OCI-LY7 (cell line): Measurements from ENCODE around the gene RNASE2. TPM values are rescaled to one million over a fixed set of nuclear protein-coding genes. Genes with fewer than 3 reads are reported as not detected.

Source experiments
- BruUV-seq: library from RNA; stranded (reverse); fragments of 400-500 nt; replicated peaks from 2 replicates; lab custom pipeline; 2021; lab: Mats Ljungman, UMichigan
- CTCF ChIA-PET: fragments of 300-600 bp; sonication (Branson Sonifier 250); formaldehyde crosslinking; loops from one replicate; lab custom pipeline; 2022; ENCODE audit warnings: antibody characterized with exemption; ENCODE audit not compliant: unreplicated experiment; lab: Charles Lee
- POLR2A ChIA-PET: fragments of 300-600 bp; sonication (Branson Sonifier 250); formaldehyde crosslinking; loops from one replicate; lab custom pipeline; 2022; ENCODE audit warnings: antibody characterized with exemption; lab: Charles Lee
- DNase-seq: peaks from one replicate; pipeline ENCODE4 v3.0.0-alpha.2; 2015; ENCODE audit warnings: low spot score
- H2AFZ ChIP-seq: fragments of 200-600 bp; sonication (generic), shearing (Covaris generic); 2 replicates; pipeline ENCODE4 v1.6.1; 2014; ENCODE audit warnings: mild to moderate bottlenecking, antibody characterized with exemption, low read length, moderate library complexity
- H3K27ac ChIP-seq: fragments of 200-600 bp; sonication (generic); 2 replicates; pipeline ENCODE4 v1.5.1; 2014; ENCODE audit warnings: mixed run types, low read depth, mild to moderate bottlenecking, moderate library complexity, low read length, inconsistent platforms; ENCODE audit not compliant: poor library complexity, severe bottlenecking
- H3K36me3 ChIP-seq: fragments of 200-600 bp; sonication (generic); 2 replicates; pipeline ENCODE4 v1.6.1; 2014; ENCODE audit warnings: mild to moderate bottlenecking, antibody characterized with exemption, low read length, moderate library complexity, mixed read lengths; ENCODE audit not compliant: insufficient read depth
- H3K4me1 ChIP-seq: fragments of 200-600 bp; sonication (generic); 2 replicates; pipeline ENCODE4 v1.5.1; 2014; ENCODE audit warnings: mild to moderate bottlenecking, low read length; ENCODE audit not compliant: insufficient read depth, poor library complexity, severe bottlenecking
- H3K4me2 ChIP-seq: fragments of 200-600 bp; sonication (generic); 2 replicates; pipeline ENCODE4 v1.6.1; 2014; ENCODE audit warnings: mild to moderate bottlenecking, low read length
- H3K4me3 ChIP-seq: fragments of 200-600 bp; sonication (generic); 2 replicates; pipeline ENCODE4 v1.5.1; 2014; ENCODE audit warnings: mild to moderate bottlenecking, low read depth, low read length; ENCODE audit not compliant: poor library complexity, severe bottlenecking
- H3K79me2 ChIP-seq: fragments of 200-600 bp; sonication (generic); 2 replicates; pipeline ENCODE4 v1.6.1; 2016; ENCODE audit warnings: low read depth, mild to moderate bottlenecking, low read length, moderate library complexity, mixed read lengths; ENCODE audit not compliant: insufficient read depth
- H3K9me2 ChIP-seq: fragments of 200-600 bp; sonication (generic); 2 replicates; pipeline ENCODE4 v1.6.1; 2016; ENCODE audit warnings: mild to moderate bottlenecking, low read length, mixed read lengths; ENCODE audit not compliant: insufficient read depth
- H3K9me3 ChIP-seq: fragments of 200-600 bp; sonication (generic); 2 replicates; pipeline ENCODE4 v1.6.1; 2014; ENCODE audit warnings: mild to moderate bottlenecking, mixed run types, low read length, mixed read lengths
- H4K20me1 ChIP-seq: fragments of 200-600 bp; sonication (generic); 2 replicates; pipeline ENCODE4 v1.6.1; 2014; ENCODE audit warnings: mild to moderate bottlenecking, antibody characterized with exemption, low read length, moderate library complexity, mixed read lengths; ENCODE audit not compliant: insufficient read depth
- CTCF ChIP-seq: fragments of 200-600 bp; sonication (generic); conservative IDR thresholded peaks from 2 replicates; pipeline ENCODE4 v1.5.1; 2014; ENCODE audit warnings: mild to moderate bottlenecking, antibody characterized with exemption, low read length, moderate library complexity, mixed read lengths
- EZH2phosphoT487 ChIP-seq: fragments of 200-600 bp; sonication (generic); IDR thresholded peaks from 2 replicates; pipeline ENCODE4 v1.6.1; 2018; ENCODE audit warnings: low read depth, borderline replicate concordance, mild to moderate bottlenecking, mixed run types, antibody characterized with exemption, low read length, moderate library complexity, mixed read lengths
- intact Hi-C: fragments of 100-400 bp; cut with micrococcal nuclease; formaldehyde crosslinking; loops from one replicate; pipeline ENCODE4 v1.10.0; 2022; ENCODE audit not compliant: unreplicated experiment
- total RNA-seq, 2 experiments: library from RNA; depleted of rRNA in 1 of 2; stranded (reverse); fragments of >200 nt in 1 of 2; shearing (Covaris generic) in 1 of 2; gene quantifications; 2 replicates each; pipeline ENCODE4 v1.2.3, GENCODE V29; 2014 to 2022

Gene RNASE2
- total RNA-seq, 2 experiments from 2014 or later: not detected

- Histone ChIP-seq H3K79me2 (peaks cover 27% of the 10 kb centered on the region), H3K27ac (peak overlapping the region; percentile 55), H3K9me3 (no peaks in the 10 kb centered on the region), H3K36me3 (peaks cover 33% of the 10 kb centered on the region), H3K4me3 (peak overlapping the region; percentile 65), H3K4me1 (peaks cover 24% of the 10 kb centered on the region), H2AFZ (peak overlapping the region; percentile 54; the same call in 1 of the 2 replicates), H3K4me2 (peak overlapping the region; percentile 83), H4K20me1 (no peaks in the 10 kb centered on the region), H3K9me2 (no peaks in the 10 kb centered on the region)
- intact Hi-C loops: no loop called here
- ChIA-PET POLR2A (interaction anchor here (0.5 to 1.6 kb wide), 6 partner anchors 8 to 512 kb away, joined by 3 to 5 read pairs (median 4); partner anchors contain the start of gene SLC39A2), CTCF (interaction anchor here (1.4 kb wide), 1 partner anchor 18 kb away, joined by 4 read pairs; no protein-coding TSS in a partner anchor)
- no peak for DNase-seq
- TF ChIP-seq EZH2phosphoT487 (no peak), CTCF (no peak)
- no TSS peak for BruUV-seq
These were observed 34.1 kb downstream of the RNASE2 start for GRCh38 chr14:20989471-20989786.

GRCh38 chr14:20989787-20990600 lies 34.7 kb downstream of the RNASE2 start, which contains the start of gene METTL17:
METTL17 (plus strand) TSS chr14:20989980; CDS start chr14:20990003, 23 bp downstream.
- H3K4me3 ChIP-seq: peak within 1 kb of the TSS; percentile 89
- H3K9me3 ChIP-seq: no peaks in the 10 kb centered on the region
- TF ChIP-seq EZH2phosphoT487 (no peak), CTCF (peak; percentile 75)
- POLR2A ChIA-PET: no interaction called here
- peak within 1 kb of the TSS; percentile 83 for H3K4me2 ChIP-seq
- H4K20me1 ChIP-seq: no peaks in the 10 kb centered on the region
- peaks cover 27% of the 10 kb centered on the region for H3K79me2 ChIP-seq
- CTCF ChIA-PET: interaction anchor here (1.4 kb wide), 1 partner anchor 19 kb away, joined by 4 read pairs; no protein-coding TSS in a partner anchor
- H3K9me2 ChIP-seq: no peaks in the 10 kb centered on the region
- H3K27ac ChIP-seq: peak within 1 kb of the TSS; percentile 65
- peaks cover 39% of the 10 kb centered on the region for H3K36me3 ChIP-seq
- intact Hi-C loops: no loop called here
- H3K4me1 ChIP-seq: peaks cover 24% of the 10 kb centered on the region
- peak; percentile 97 for DNase-seq
- BruUV-seq: TSS peak; percentile 74
- H2AFZ ChIP-seq: peak within 1 kb of the TSS; percentile 97

GRCh38 chr14:20996521-20996920 lies 41.2 kb downstream of the RNASE2 start:
- intact Hi-C loops: no loop called here
- no peak overlapping the region for H3K4me2 ChIP-seq
- peaks cover 62% of the 10 kb centered on the region for H3K36me3 ChIP-seq
- no peak overlapping the region for H2AFZ ChIP-seq
- no peak overlapping the region for H3K27ac ChIP-seq
- no peaks in the 10 kb centered on the region for H4K20me1 ChIP-seq
- H3K79me2 ChIP-seq: peaks cover 11% of the 10 kb centered on the region; the same call in 1 of the 2 replicates
- no peak for TF ChIP-seq EZH2phosphoT487
- no peak for TF ChIP-seq CTCF
- H3K4me1 ChIP-seq: peaks cover 5% of the 10 kb centered on the region
- H3K9me3 ChIP-seq: no peaks in the 10 kb centered on the region
- DNase-seq: no peak
- ChIA-PET CTCF (no interaction called here), POLR2A (interaction anchor here (1.4 kb wide), 1 partner anchor 18 kb away, joined by 3 read pairs; no protein-coding TSS in a partner anchor)
- BruUV-seq: TSS peak; percentile 28
- H3K9me2 ChIP-seq: no peaks in the 10 kb centered on the region
- H3K4me3 ChIP-seq: no peak overlapping the region
